HG02610 (cell line): Measurements from ENCODE around the gene RILPL2.
"Not testable (repeated sequence)": the region's sequence is repeated elsewhere in the genome, so short reads cannot be mapped to it uniquely, and the experiment has no call there.

Experiments
- ATAC-seq: cut with Tn5 transposase; IDR thresholded peaks from one replicate; pipeline ENCODE4 v1.9.1; 2021; ENCODE audit warnings: mild to moderate bottlenecking, moderate library complexity; ENCODE audit not compliant: unreplicated experiment

Gene RILPL2

GRCh38 chr12:123384994-123385376 is 51.5 kb downstream of the RILPL2 start:
- ATAC-seq, result no peak

GRCh38 chr12:123384318-123384993 is 52.0 kb downstream of the RILPL2 start:
- no peak for ATAC-seq

DNA sequence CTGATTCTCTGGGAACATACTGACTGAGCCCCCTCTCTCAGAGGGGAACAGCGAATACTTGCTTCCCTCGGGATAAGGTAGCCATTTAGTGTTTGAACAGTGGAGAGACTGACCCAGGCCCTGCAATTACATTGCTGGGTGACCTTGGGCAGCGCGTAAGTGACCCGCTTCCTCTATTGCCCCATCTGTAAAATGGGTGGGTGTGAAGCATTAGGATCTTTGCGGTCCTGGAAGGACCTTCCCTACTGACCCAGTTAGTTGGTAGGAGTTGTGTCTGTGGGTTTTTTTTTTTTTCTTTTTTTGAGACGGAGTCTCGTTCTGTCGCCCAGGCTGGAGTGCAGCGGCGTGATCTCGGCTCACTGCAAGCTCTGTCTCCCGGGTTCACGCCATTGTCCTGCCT is 53.8 kb downstream of the RILPL2 start:
- ATAC-seq, result no peak

DNA sequence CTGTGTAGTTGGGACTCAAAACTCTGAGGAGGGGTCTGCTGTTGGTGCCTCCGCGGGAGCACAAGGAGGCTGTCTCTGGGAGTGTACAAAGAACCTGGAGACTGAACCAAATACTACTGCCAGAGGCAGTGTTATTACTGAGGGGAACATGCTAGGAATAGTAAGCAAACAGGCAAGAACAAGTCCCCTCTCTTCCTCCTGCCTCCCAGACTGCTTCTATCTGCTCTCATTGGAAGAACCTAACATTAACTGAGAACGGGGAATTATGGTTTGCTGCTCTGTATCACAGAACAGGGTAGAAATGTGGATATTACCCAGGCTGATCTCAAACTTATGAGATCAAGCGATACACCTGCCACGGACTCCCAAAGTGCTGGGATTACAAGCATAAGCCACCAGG is 57.1 kb downstream of the RILPL2 start:
- ATAC-seq, result no peak

GRCh38 chr12:123372415-123372814 is 64.1 kb downstream of the RILPL2 start:
- not testable (repeated sequence) for ATAC-seq

- not testable (repeated sequence) for ATAC-seq
Observed at GRCh38 chr12:123371667-123372368, 64.7 kb downstream of the RILPL2 start.

- no peak for ATAC-seq
Observed at GRCh38 chr12:123369229-123369628, 67.3 kb downstream of the RILPL2 start.

- ATAC-seq, result not testable (repeated sequence)
Observed at GRCh38 chr12:123368431-123368830, 68.1 kb downstream of the RILPL2 start.

DNA sequence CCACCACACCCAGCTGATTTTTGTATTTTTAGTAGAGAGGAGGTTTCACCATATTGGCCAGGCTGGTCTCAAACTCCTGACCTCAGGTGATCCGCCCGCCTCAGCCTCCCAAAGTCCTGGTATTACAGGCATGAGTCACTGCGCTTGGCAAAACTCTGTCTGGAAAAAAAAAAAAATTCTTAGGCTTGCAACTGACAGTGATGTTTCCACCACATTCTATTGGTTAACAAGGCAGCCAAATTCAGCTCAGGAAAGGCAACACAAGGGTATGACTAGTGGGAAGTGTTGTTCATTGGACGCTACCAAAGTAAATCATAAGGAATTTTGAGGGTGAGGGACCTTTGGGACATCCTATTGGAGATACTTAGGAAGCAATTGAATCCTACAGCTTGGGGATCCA is 69.0 kb downstream of the RILPL2 start:
- no peak for ATAC-seq
